ENCODE results near the gene SLC38A10. TPM values are rescaled to one million over a fixed set of nuclear protein-coding genes. Genes with fewer than 3 reads are reported as not detected.
A peak's percentile ranks its signal among the peaks of the same experiment; 100 is the strongest.

The SLC38A10 gene
- total and polyA plus RNA-seq, 2 of the 13 experiments (the other 11 are each of a cell fraction or from before 2014, with no cell fraction given) = 23.4 to 55.8 TPM

GRCh38 chr17:81306491-81306890 is 11.4 kb upstream of the SLC38A10 start:
- Histone ChIP-seq H3K27me3 (ENCODE audit: control insufficient read depth in 1 of 2, insufficient read depth in 2 of 2, low read length in 2 of 2) (peaks cover 11 to 43% of the 10 kb centered on the region in 2 experiments), H3K27ac (ENCODE audit: extremely low read length, insufficient read depth, low read length) (no peak overlapping the region), H3K9ac (ENCODE audit: insufficient read depth, low read depth, low read length) (no peak overlapping the region; the same call in 1 of the 2 replicates), H3K9me3 (ENCODE audit: low read length) (no peaks in the 10 kb centered on the region), H3K4me3 (replicated peaks in 1 of 3; ENCODE audit: insufficient read depth in 1 of 3, low read depth in 2 of 3, low read length in 3 of 3) (no peak overlapping the region), H3K4me1 (ENCODE audit: insufficient read depth, low read length) (peaks cover 74% of the 10 kb centered on the region), H2AFZ (ENCODE audit: low read length) (no peak overlapping the region), H3K36me3 (replicated peaks in 1 of 2; ENCODE audit: control insufficient read depth in 1 of 2, insufficient read depth in 2 of 2, low read length in 2 of 2) (no peaks in the 10 kb centered on the region), H3K4me2 (ENCODE audit: low read depth, low read length) (no peak overlapping the region), H3K79me2 (ENCODE audit: insufficient read depth, low read length) (no peaks in the 10 kb centered on the region), H4K20me1 (ENCODE audit: insufficient read depth, low read length) (no peaks in the 10 kb centered on the region)
- in situ Hi-C loops (cut with HindIII; ENCODE audit: extremely low pct_ligation_motif_present, low pct_unique_long_range_greater_than_20kb) (loop anchor here (5.0 kb wide), 1 partner anchor 91 kb away; the partner anchor contains the start of gene BAHCC1), intact Hi-C loops (cut with micrococcal nuclease; ENCODE audit: unreplicated experiment) (loop anchor here (5.0 kb wide), 1 partner anchor 81 kb away; no protein-coding TSS in a partner anchor)
- no TSS peak for BruUV-seq (replicated peaks)
- DNase-seq (ENCODE audit: low spot score) (no peak), ATAC-seq (no peak), FAIRE-seq (no peak)
- 60% methylated on average over 4 of the region's 7 CpGs for WGBS (ENCODE audit: low lambda C conversion rate)
- ChIA-PET CTCF (ENCODE audit: low intra/inter-chr PET ratio, low total read pairs) (no interaction called here), POLR2A (interaction anchor here (1.1 to 1.7 kb wide), 3 partner anchors 11 to 89 kb away, joined by 3 to 6 read pairs (median 4); partner anchors contain the start of genes BAHCC1 and SLC38A10)
- no peak for TF ChIP-seq RBFOX2 (IDR thresholded peaks at IDR 0.05; ENCODE audit: low read depth, low read length)
- peak; percentile 38; the same call in 1 of the 2 replicates for TF ChIP-seq ZNF687 (CRISPR knock-in tag; IDR thresholded peaks at IDR 0.05)
- TF ChIP-seq, protein P1, sequence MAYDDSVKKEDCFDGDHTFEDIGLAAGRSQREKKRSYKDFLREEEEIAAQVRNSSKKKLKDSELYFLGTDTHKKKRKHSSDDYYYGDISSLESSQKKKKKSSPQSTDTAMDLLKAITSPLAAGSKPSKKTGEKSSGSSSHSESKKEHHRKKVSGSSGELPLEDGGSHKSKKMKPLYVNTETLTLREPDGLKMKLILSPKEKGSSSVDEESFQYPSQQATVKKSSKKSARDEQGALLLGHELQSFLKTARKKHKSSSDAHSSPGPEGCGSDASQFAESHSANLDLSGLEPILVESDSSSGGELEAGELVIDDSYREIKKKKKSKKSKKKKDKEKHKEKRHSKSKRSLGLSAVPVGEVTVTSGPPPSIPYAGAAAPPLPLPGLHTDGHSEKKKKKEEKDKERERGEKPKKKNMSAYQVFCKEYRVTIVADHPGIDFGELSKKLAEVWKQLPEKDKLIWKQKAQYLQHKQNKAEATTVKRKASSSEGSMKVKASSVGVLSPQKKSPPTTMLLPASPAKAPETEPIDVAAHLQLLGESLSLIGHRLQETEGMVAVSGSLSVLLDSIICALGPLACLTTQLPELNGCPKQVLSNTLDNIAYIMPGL (CRISPR knock-in tag; IDR thresholded peaks at IDR 0.05; ENCODE audit: borderline replicate concordance in 1 of 2, low read depth in 1 of 2) = no peak
- 0 out of 2 replicates have a peak, but pooled peaks have one; percentile 5 for TF ChIP-seq GABPA (IDR thresholded peaks at IDR 0.05; ENCODE audit: low read depth, low read length)
- no peak for TF ChIP-seq GABPA (CRISPR knock-in tag; IDR thresholded peaks at IDR 0.05; ENCODE audit: low read depth)
- TF ChIP-seq NCOA2 (CRISPR knock-in tag; IDR thresholded peaks at IDR 0.05) = no peak
- no peak for TF ChIP-seq MTF1 (CRISPR knock-in tag; IDR thresholded peaks at IDR 0.05)
- no peak for TF ChIP-seq TOE1 (CRISPR knock-in tag; IDR thresholded peaks at IDR 0.05)
- TF ChIP-seq GTF2F1 (IDR thresholded peaks at IDR 0.05; ENCODE audit: low read length) = no peak

Measured in HepG2 (cell line).